Measurements from ENCODE around the gene OR2A2. TPM values are rescaled to one million over a fixed set of nuclear protein-coding genes. Genes with fewer than 3 reads are reported as not detected.
A peak's percentile ranks its signal among the peaks of the same experiment; 100 is the strongest.

Gene OR2A2
- total and polyA plus RNA-seq, 9 of the 15 experiments (the other 6 are each of a cell fraction or from before 2014, with no cell fraction given) = not detected

DNA sequence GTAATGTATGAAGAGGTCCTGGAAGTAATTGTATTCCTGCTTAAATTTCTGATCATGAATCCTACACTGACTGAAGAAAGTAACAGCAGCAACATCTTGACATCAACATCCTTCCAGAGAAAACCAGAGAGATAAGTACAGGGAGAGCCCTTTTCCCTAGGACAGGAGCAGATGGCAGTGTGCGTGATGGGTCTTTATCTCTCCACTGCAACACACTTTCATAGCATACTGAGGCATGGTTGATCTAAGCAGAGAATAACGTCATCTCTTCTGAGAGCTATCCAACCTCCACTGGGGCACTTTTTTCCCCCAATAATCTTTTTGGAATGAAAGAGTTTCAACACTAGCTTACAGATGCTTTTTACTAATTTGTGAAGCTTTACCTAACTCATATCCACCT, 39.4 kb upstream of the OR2A2 start:
- H3K4me1 ChIP-seq (replicated peaks in 1 of 2; ENCODE audit: control insufficient read depth in 2 of 2, insufficient read depth in 2 of 2, low read length in 2 of 2) = no peaks in the 10 kb centered on the region
- H2AFZ ChIP-seq (ENCODE audit: low read depth, low read length) = no peak overlapping the region
- no peaks in the 10 kb centered on the region for H3K9me1 ChIP-seq (ENCODE audit: control insufficient read depth, insufficient read depth, low read length)
- H3K9ac ChIP-seq (ENCODE audit: insufficient read depth in 1 of 2, low read depth in 2 of 2, low read length in 2 of 2) = no peak overlapping the region
- no peaks in the 10 kb centered on the region for H3K9me3 ChIP-seq (replicated peaks; ENCODE audit: control insufficient read depth, insufficient read depth, low read depth, low read length)
- peak; percentile 85 for ATAC-seq
- H3K79me2 ChIP-seq (ENCODE audit: control insufficient read depth, insufficient read depth, low read length) = no peaks in the 10 kb centered on the region
- no peak overlapping the region for H3K4me2 ChIP-seq (ENCODE audit: insufficient read depth, low read length)
- TF ChIP-seq NCOR1 (IDR thresholded peaks at IDR 0.05) = 0 out of 2 replicates have a peak, but pooled peaks have one; percentile 26
- no peak for TF ChIP-seq SRSF3 (IDR thresholded peaks at IDR 0.05; ENCODE audit: insufficient read depth, low read length)
- TF ChIP-seq ZFP36 (IDR thresholded peaks at IDR 0.05; ENCODE audit: low read depth, low read length, partially characterized antibody) = no peak
- no peak for TF ChIP-seq ZNF41 (CRISPR knock-in tag; conservative IDR thresholded peaks at IDR 0.05)
- TF ChIP-seq TAL1 (IDR thresholded peaks at IDR 0.05) = peak; percentile 36; the same call in 1 of the 2 replicates
- TF ChIP-seq ATF7 (IDR thresholded peaks at IDR 0.05) = peak; percentile 47; the same call in 1 of the 2 replicates
- TF ChIP-seq CBFA2T3 (IDR thresholded peaks at IDR 0.05) = peak; percentile 60; the same call in 1 of the 2 replicates
- TF ChIP-seq MCM7 (IDR thresholded peaks at IDR 0.05) = no peak
- TF ChIP-seq ARID1B (IDR thresholded peaks at IDR 0.05) = 0 out of 2 replicates have a peak, but pooled peaks have one; percentile 28
- TF ChIP-seq HDGF (IDR thresholded peaks at IDR 0.05) = no peak
- TF ChIP-seq JUND (IDR thresholded peaks at IDR 0.05; ENCODE audit: borderline replicate concordance, low read depth, low read length) = 0 out of 2 replicates have a peak, but pooled peaks have one; percentile 14
- TF ChIP-seq JUND (tag; IDR thresholded peaks at IDR 0.05; ENCODE audit: borderline replicate concordance, low read depth, low read length) = peak; percentile 27; the same call in 1 of the 3 replicates
- H3K36me3 ChIP-seq (ENCODE audit: control insufficient read depth, insufficient read depth, low read length) = no peaks in the 10 kb centered on the region
- in situ Hi-C loops (cut with MboI) = no loop called here
- no peak overlapping the region for H3K4me3 ChIP-seq
- no peaks in the 10 kb centered on the region for H3K27me3 ChIP-seq (ENCODE audit: control insufficient read depth in 2 of 2, insufficient read depth in 2 of 2, low read length in 2 of 2)
- FAIRE-seq = no peak
- ChIA-PET POLR2A (interaction anchor here (0.7 to 1.0 kb wide), 2 partner anchors 10 to 168 kb away, joined by 3 read pairs; partner anchors contain the start of gene TCAF1), CTCF (ENCODE audit: low intra/inter-chr PET ratio) (no interaction called here)
- 0% methylated on average over 2 of the region's 2 CpGs for WGBS (ENCODE audit: insufficient coverage, low coverage, missing lambda C conversion rate)
- intact Hi-C loops (cut with micrococcal nuclease) = no loop called here
- no peak overlapping the region for H3K27ac ChIP-seq (ENCODE audit: extremely low read depth, low read depth, low read length)
- H4K20me1 ChIP-seq (replicated peaks; ENCODE audit: control insufficient read depth, insufficient read depth, low read length) = no peaks in the 10 kb centered on the region
- no TSS peak for BruUV-seq (replicated peaks)
- DNase-seq (ENCODE audit: extremely low read depth in 1 of 4, low spot score in 3 of 4) = peak in 1 of 4 experiments; percentile 32

Data from K562 (cell line).